Measurements from ENCODE around the gene IFITM1. TPM values are rescaled to one million over a fixed set of nuclear protein-coding genes. Genes with fewer than 3 reads are reported as not detected.
"Not testable (repeated sequence)": the region's sequence is repeated elsewhere in the genome, so short reads cannot be mapped to it uniquely, and the experiment has no call there.

The IFITM1 gene
- total and polyA plus RNA-seq, 2 donors (not counting 3 experiments of a cell fraction or from before 2014, with no cell fraction given), result 11.5 to 24.6 TPM

DNA sequence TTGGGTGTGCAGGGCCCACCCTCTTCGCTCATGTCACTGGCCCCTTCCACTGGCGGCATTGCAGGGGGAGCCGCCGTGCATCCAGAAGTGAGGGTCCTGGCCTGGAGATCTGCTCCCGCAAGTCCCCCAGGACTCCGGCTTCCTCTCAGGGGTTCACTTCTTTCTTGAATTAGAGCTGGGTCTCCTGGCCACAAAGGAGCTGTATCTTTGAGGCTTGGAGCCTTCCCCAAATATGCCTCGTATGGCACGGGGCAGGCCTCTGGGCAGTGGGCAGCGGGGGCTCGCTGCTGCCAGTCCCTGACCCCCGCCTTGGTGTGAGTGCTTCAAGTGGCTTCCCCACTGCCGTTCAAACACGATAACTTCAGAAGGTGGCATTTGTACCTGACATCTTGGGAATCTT is 14.2 kb downstream of the IFITM1 start:
- dilution Hi-C loops (cut with MboI; ENCODE audit: extremely low pct_ligation_motif_present, low sequenced_read_pairs) (no loop called here), intact Hi-C loops (cut with micrococcal nuclease) (no loop called here)
- Histone ChIP-seq H3K9me3 (replicated peaks; ENCODE audit: control insufficient read depth, insufficient read depth, low read length) (no peaks in the 10 kb centered on the region), H3K27me3 (ENCODE audit: control insufficient read depth in 2 of 2, insufficient read depth in 2 of 2, low read length in 2 of 2) (no peaks in the 10 kb centered on the region), H3K9me1 (replicated peaks; ENCODE audit: control insufficient read depth, extremely low read depth, insufficient read depth, low read length) (no peaks in the 10 kb centered on the region), H3K4me1 (ENCODE audit: control insufficient read depth, extremely low read depth, insufficient read depth, low read length) (peaks cover 15% of the 10 kb centered on the region), H3K9ac (replicated peaks; ENCODE audit: extremely low read depth, insufficient read depth, low read length) (no peak overlapping the region), H2AFZ (ENCODE audit: low read depth, low read length) (no peak overlapping the region), H4K20me1 (replicated peaks; ENCODE audit: control insufficient read depth, extremely low read depth, insufficient read depth, low read length) (no peaks in the 10 kb centered on the region), H3K4me2 (ENCODE audit: insufficient read depth, low read length) (no peak overlapping the region), H3K27ac (ENCODE audit: insufficient read depth, low read depth, low read length) (no peak overlapping the region), H3K4me3 (replicated peaks in 1 of 3; ENCODE audit: insufficient read depth in 1 of 3, low read depth in 1 of 3, low read length in 3 of 3) (no peak overlapping the region), H3K79me2 (ENCODE audit: control insufficient read depth, insufficient read depth, low read length) (no peaks in the 10 kb centered on the region), H3K36me3 (ENCODE audit: control insufficient read depth in 2 of 2, extremely low read depth in 1 of 2, insufficient read depth in 2 of 2, low read length in 2 of 2) (no peaks in the 10 kb centered on the region)
- BruUV-seq (replicated peaks), result no TSS peak
- CTCF ChIA-PET, result interaction anchor here (0.9 kb wide), 1 partner anchor 27 kb away, joined by 4 read pairs; no protein-coding TSS in a partner anchor
- DNase-seq (ENCODE audit: low read depth, low spot score) (no peak), FAIRE-seq (no peak)
- POLR2A ChIA-PET, result interaction anchor here (1.0 kb wide), 1 partner anchor 27 kb away, joined by 3 read pairs; no protein-coding TSS in a partner anchor
- TF ChIP-seq FOS (IDR thresholded peaks at IDR 0.05; ENCODE audit: borderline replicate concordance, insufficient read depth, low read length) (no peak), MYC (IDR thresholded peaks at IDR 0.05; ENCODE audit: low read depth, low read length) (no peak), GATA2 (IDR thresholded peaks at IDR 0.05; ENCODE audit: insufficient read depth, insufficient read length, low read depth, low read length) (no peak), JUN (IDR thresholded peaks at IDR 0.05; ENCODE audit: borderline replicate concordance, insufficient read depth, insufficient read length, low read depth) (no peak), POLR2AphosphoS5 (IDR thresholded peaks at IDR 0.05; ENCODE audit: insufficient read depth, low read depth, low read length) (no peak), POLR2A (IDR thresholded peaks at IDR 0.05; ENCODE audit: low read depth, low read length) (no peak), EZH2 (IDR thresholded peaks at IDR 0.05; ENCODE audit: borderline replicate concordance, low read depth, low read length, severe bottlenecking) (no peak), MAX (IDR thresholded peaks at IDR 0.05; ENCODE audit: insufficient read depth, insufficient read length) (no peak)
- TF ChIP-seq, protein P1, sequence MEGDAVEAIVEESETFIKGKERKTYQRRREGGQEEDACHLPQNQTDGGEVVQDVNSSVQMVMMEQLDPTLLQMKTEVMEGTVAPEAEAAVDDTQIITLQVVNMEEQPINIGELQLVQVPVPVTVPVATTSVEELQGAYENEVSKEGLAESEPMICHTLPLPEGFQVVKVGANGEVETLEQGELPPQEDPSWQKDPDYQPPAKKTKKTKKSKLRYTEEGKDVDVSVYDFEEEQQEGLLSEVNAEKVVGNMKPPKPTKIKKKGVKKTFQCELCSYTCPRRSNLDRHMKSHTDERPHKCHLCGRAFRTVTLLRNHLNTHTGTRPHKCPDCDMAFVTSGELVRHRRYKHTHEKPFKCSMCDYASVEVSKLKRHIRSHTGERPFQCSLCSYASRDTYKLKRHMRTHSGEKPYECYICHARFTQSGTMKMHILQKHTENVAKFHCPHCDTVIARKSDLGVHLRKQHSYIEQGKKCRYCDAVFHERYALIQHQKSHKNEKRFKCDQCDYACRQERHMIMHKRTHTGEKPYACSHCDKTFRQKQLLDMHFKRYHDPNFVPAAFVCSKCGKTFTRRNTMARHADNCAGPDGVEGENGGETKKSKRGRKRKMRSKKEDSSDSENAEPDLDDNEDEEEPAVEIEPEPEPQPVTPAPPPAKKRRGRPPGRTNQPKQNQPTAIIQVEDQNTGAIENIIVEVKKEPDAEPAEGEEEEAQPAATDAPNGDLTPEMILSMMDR (IDR thresholded peaks at IDR 0.05; ENCODE audit: extremely low read depth in 1 of 2, insufficient read depth in 1 of 2, low read depth in 1 of 2, low read length in 2 of 2), result no peak

DNA sequence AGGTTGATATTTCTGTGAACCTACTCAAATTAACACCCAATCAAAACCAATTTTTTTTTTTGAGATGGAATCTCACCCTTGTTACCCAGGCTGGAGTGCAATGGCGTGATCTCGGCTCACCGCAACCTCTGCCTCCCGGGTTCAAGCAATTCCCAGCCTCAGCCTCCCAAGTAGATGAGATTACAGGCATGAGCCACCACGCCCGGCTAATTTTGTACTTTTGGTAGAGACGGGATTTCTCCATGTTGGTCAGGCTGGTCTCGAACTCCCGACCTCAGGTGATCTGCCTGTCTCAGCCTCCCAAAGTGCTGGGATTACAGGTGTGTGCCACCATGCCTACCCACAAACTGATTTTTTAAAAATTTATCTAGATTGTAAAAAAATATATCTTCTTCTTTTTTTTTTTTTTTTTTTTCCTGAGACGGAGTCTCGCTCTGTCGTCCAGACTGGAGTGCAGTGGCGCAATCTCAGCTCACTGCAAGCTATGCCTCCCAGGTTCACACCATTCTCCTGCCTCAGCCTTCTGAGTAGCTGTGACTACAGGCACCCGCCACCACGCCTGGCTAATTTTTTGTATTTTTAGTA is 14.8 kb downstream of the IFITM1 start:
- H3K9me3 ChIP-seq (replicated peaks; ENCODE audit: control insufficient read depth, insufficient read depth, low read length); H3K36me3 ChIP-seq (ENCODE audit: control insufficient read depth in 2 of 2, extremely low read depth in 1 of 2, insufficient read depth in 2 of 2, low read length in 2 of 2); H3K27me3 ChIP-seq (ENCODE audit: control insufficient read depth in 2 of 2, insufficient read depth in 2 of 2, low read length in 2 of 2); BruUV-seq (replicated peaks); dilution Hi-C loops (cut with MboI; ENCODE audit: extremely low pct_ligation_motif_present, low sequenced_read_pairs); H2AFZ ChIP-seq (ENCODE audit: low read depth, low read length); H3K9me1 ChIP-seq (replicated peaks; ENCODE audit: control insufficient read depth, extremely low read depth, insufficient read depth, low read length); POLR2A ChIA-PET; H4K20me1 ChIP-seq (replicated peaks; ENCODE audit: control insufficient read depth, extremely low read depth, insufficient read depth, low read length); FAIRE-seq; H3K9ac ChIP-seq (replicated peaks; ENCODE audit: extremely low read depth, insufficient read depth, low read length); H3K27ac ChIP-seq (ENCODE audit: insufficient read depth, low read depth, low read length); H3K4me2 ChIP-seq (ENCODE audit: insufficient read depth, low read length); DNase-seq (ENCODE audit: low read depth, low spot score); H3K4me3 ChIP-seq (replicated peaks in 1 of 3; ENCODE audit: insufficient read depth in 1 of 3, low read depth in 1 of 3, low read length in 3 of 3); H3K79me2 ChIP-seq (ENCODE audit: control insufficient read depth, insufficient read depth, low read length); intact Hi-C loops (cut with micrococcal nuclease): not testable (repeated sequence)
- H3K4me1 ChIP-seq (ENCODE audit: control insufficient read depth, extremely low read depth, insufficient read depth, low read length), result peaks cover 15% of the 10 kb centered on the region
- CTCF ChIA-PET, result interaction anchor here (1.6 kb wide), 1 partner anchor 12 kb away, joined by 3 read pairs; no protein-coding TSS in a partner anchor
